ENCODE data around the gene SEMA5B.

Gene SEMA5B

DNA sequence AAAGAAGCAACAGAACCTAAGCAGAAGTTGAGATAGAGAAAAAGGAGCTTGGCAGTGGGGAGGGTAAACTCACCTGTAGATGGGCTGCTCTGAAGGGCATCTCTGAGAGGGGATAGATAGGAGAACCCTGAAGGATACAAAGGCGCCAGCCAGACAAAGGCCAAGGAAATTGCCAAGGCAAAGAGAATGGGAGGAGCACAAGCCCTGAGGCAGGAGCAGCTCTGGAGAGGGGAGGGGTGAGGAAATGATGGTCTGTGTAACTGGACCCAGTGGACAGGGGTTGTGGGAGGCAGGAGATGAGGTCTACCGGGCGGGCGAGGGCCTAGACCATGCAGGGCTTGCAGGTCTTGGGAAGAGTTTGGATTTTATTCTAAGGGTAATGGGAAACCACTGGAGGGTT, 36.9 kb upstream of the SEMA5B start:
- Histone ChIP-seq H3K4me2 (ENCODE audit: low read length) (no peak overlapping the region), H3F3A (ENCODE audit: insufficient read depth, low read length) (no peaks in the 10 kb centered on the region), H3K9ac (ENCODE audit: low read length) (no peak overlapping the region), H3K36me3 (ENCODE audit: insufficient read depth, low read length) (0 out of 2 replicates have a peak, but pooled peaks cover 4% of the 10 kb centered on the region), H3K27ac (ENCODE audit: low read depth, low read length, poor library complexity, severe bottlenecking) (no peak overlapping the region), H4K20me1 (ENCODE audit: insufficient read depth, low read length) (no peaks in the 10 kb centered on the region), H3K9me3 (ENCODE audit: low read length) (no peaks in the 10 kb centered on the region), H3K4me1 (ENCODE audit: insufficient read depth, low read length, severe bottlenecking) (peaks cover 12% of the 10 kb centered on the region), H3K4me3 (ENCODE audit: low read depth, low read length, poor library complexity, severe bottlenecking) (no peak overlapping the region), H2AFZ (ENCODE audit: low read length) (no peak overlapping the region), H3K27me3 (ENCODE audit: insufficient read depth, low read length) (no peaks in the 10 kb centered on the region), H3K9me2 (ENCODE audit: low read depth, low read length) (no peaks in the 10 kb centered on the region), H3K79me2 (ENCODE audit: insufficient read depth, low read length) (0 out of 2 replicates have a peak, but pooled peaks cover 5% of the 10 kb centered on the region)
- TF ChIP-seq CTCF (IDR thresholded peaks at IDR 0.05; ENCODE audit: low read length), result no peak
- no peak for TF ChIP-seq EZH2 (IDR thresholded peaks at IDR 0.05; ENCODE audit: borderline replicate concordance, low read length)

DNA sequence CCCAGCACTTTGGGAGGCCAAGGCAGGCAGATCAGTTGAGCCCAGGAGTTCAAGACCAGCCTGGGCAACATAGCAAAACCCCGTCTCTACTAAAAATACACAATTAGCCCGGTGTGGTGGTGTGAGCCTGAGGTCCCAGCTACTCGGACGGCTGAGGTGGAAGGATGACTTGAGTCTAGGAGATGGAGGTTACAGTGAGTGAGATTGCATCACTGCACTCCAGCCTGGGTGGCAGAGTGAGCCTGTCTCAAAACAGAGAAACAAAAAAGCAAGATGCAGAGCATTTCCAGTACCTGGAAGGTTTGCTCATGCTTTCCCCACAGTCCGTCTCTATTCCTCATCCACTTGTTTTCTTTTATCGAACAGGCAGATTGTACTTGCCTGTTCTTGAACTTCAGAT, 35.5 kb upstream of the SEMA5B start:
- Histone ChIP-seq H3K9me3 (ENCODE audit: low read length) (no peaks in the 10 kb centered on the region), H3K27ac (ENCODE audit: low read depth, low read length, poor library complexity, severe bottlenecking) (no peak overlapping the region), H3F3A (ENCODE audit: insufficient read depth, low read length) (no peaks in the 10 kb centered on the region)

DNA sequence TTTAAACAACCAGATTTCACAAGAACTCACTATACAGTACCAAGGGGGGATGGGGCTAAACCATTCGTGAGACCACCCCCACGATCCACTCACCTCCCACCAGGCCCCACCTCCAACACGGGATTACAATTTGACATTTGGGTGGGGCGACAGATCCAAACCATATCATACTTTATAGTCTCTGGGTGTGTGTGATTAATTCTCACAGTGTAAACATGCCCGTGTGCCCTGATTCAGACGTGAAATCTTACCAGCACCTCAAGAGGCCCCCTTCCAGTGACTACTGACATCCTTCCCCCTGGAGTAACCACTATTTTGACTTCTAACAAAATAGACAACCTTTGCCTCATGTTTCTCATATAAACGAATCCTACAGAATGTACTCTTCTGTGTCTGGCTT, 34.3 kb upstream of the SEMA5B start:
- Histone ChIP-seq H3K4me2 (ENCODE audit: low read length) (no peak overlapping the region), H3K27me3 (ENCODE audit: insufficient read depth, low read length) (no peaks in the 10 kb centered on the region), H3F3A (ENCODE audit: insufficient read depth, low read length) (no peaks in the 10 kb centered on the region), H3K9me3 (ENCODE audit: low read length) (no peaks in the 10 kb centered on the region), H2AFZ (ENCODE audit: low read length) (no peak overlapping the region), H3K4me3 (ENCODE audit: low read depth, low read length, poor library complexity, severe bottlenecking) (no peak overlapping the region), H3K27ac (ENCODE audit: low read depth, low read length, poor library complexity, severe bottlenecking) (no peak overlapping the region), H3K36me3 (ENCODE audit: insufficient read depth, low read length) (no peaks in the 10 kb centered on the region), H3K4me1 (ENCODE audit: insufficient read depth, low read length, severe bottlenecking) (no peaks in the 10 kb centered on the region), H3K9me2 (ENCODE audit: low read depth, low read length) (no peaks in the 10 kb centered on the region), H3K79me2 (ENCODE audit: insufficient read depth, low read length) (no peaks in the 10 kb centered on the region), H3K9ac (ENCODE audit: low read length) (no peak overlapping the region), H4K20me1 (ENCODE audit: insufficient read depth, low read length) (no peaks in the 10 kb centered on the region)
- TF ChIP-seq EZH2 (IDR thresholded peaks at IDR 0.05; ENCODE audit: borderline replicate concordance, low read length) (no peak), CTCF (IDR thresholded peaks at IDR 0.05; ENCODE audit: low read length) (no peak)

More for the DNA sequence above, 35.5 kb upstream of the SEMA5B start:
- H3K9me2 ChIP-seq (ENCODE audit: low read depth, low read length), result no peaks in the 10 kb centered on the region
- no peak overlapping the region for H3K4me2 ChIP-seq (ENCODE audit: low read length)
- TF ChIP-seq EZH2 (IDR thresholded peaks at IDR 0.05; ENCODE audit: borderline replicate concordance, low read length), result no peak
- TF ChIP-seq CTCF (IDR thresholded peaks at IDR 0.05; ENCODE audit: low read length), result no peak
- H3K36me3 ChIP-seq (ENCODE audit: insufficient read depth, low read length), result no peaks in the 10 kb centered on the region
- 0 out of 2 replicates have a peak, but pooled peaks cover 3% of the 10 kb centered on the region for H3K79me2 ChIP-seq (ENCODE audit: insufficient read depth, low read length)
- no peaks in the 10 kb centered on the region for H4K20me1 ChIP-seq (ENCODE audit: insufficient read depth, low read length)
- H3K4me3 ChIP-seq (ENCODE audit: low read depth, low read length, poor library complexity, severe bottlenecking), result no peak overlapping the region
- no peak overlapping the region for H2AFZ ChIP-seq (ENCODE audit: low read length)
- H3K27me3 ChIP-seq (ENCODE audit: insufficient read depth, low read length), result no peaks in the 10 kb centered on the region
- no peak overlapping the region for H3K9ac ChIP-seq (ENCODE audit: low read length)
- peaks cover 5% of the 10 kb centered on the region for H3K4me1 ChIP-seq (ENCODE audit: insufficient read depth, low read length, severe bottlenecking)
